HG02884 (cell line): ENCODE results near the gene SHLD3.
"Not testable (repeated sequence)": the region's sequence is repeated elsewhere in the genome, so short reads cannot be mapped to it uniquely, and the experiment has no call there.

ENCODE experiments used
- ATAC-seq: cut with Tn5 transposase; IDR thresholded peaks from one replicate; pipeline ENCODE4 v1.9.1; 2021; ENCODE audit warnings: mild to moderate bottlenecking, moderate library complexity; ENCODE audit not compliant: unreplicated experiment

SHLD3 gene

DNA sequence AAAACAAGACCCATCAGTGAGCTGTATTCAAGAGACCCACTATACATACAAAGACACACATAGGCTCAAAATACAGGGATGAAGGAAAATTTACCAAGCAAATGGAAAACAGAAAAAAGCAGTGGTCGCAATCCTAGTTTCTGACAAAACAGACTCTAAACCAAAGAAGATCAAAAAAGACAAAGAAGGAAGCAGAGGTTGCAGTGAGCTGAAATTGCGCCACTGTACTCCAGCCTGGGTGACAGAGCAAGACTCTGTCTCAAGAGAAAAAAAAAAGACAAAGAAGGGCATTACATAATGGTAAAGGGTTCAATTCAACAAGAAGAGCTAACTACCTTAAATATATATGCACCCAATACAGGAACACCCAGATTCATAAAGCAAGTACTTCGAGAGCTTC is 51.2 kb downstream of the SHLD3 start:
- not testable (repeated sequence) for ATAC-seq
